ENCODE results near the gene GUCY1A2. TPM values are rescaled to one million over a fixed set of nuclear protein-coding genes. Genes with fewer than 3 reads are reported as not detected.
"Not testable (repeated sequence)": the region's sequence is repeated elsewhere in the genome, so short reads cannot be mapped to it uniquely, and the experiment has no call there.

Gene GUCY1A2
- total RNA-seq, 1 experiment from 2014 or later: 1.4 TPM

GRCh38 chr11:106842134-106842533, 176.1 kb downstream of the GUCY1A2 start:
- no peak for DNase-seq (ENCODE audit: low spot score)

GRCh38 chr11:106840947-106841346, 177.3 kb downstream of the GUCY1A2 start:
- DNase-seq (ENCODE audit: low spot score): no peak

GRCh38 chr11:106840146-106840545, 178.1 kb downstream of the GUCY1A2 start:
- DNase-seq (ENCODE audit: low spot score): no peak

GRCh38 chr11:106834567-106834966, 183.7 kb downstream of the GUCY1A2 start:
- no peak for DNase-seq (ENCODE audit: low spot score)

- no peak for DNase-seq (ENCODE audit: low spot score)
Measured at GRCh38 chr11:106828976-106829375, 189.3 kb downstream of the GUCY1A2 start.

- no peak for DNase-seq (ENCODE audit: low spot score)
Measured at GRCh38 chr11:106828576-106828975, 189.7 kb downstream of the GUCY1A2 start.

- no peak for DNase-seq (ENCODE audit: low spot score)
Measured at GRCh38 chr11:106827687-106828086, 190.6 kb downstream of the GUCY1A2 start.

GRCh38 chr11:106826558-106826957, 191.7 kb downstream of the GUCY1A2 start:
- not testable (repeated sequence) for DNase-seq (ENCODE audit: low spot score)

- DNase-seq (ENCODE audit: low spot score): no peak
Measured at GRCh38 chr11:106821826-106822225, 196.4 kb downstream of the GUCY1A2 start.

- no peak for DNase-seq (ENCODE audit: low spot score)
Measured at GRCh38 chr11:106821291-106821690, 197.0 kb downstream of the GUCY1A2 start.

GRCh38 chr11:106818443-106818842, 199.8 kb downstream of the GUCY1A2 start:
- DNase-seq (ENCODE audit: low spot score): no peak

GRCh38 chr11:106815209-106815608, 203.1 kb downstream of the GUCY1A2 start:
- no peak for DNase-seq (ENCODE audit: low spot score)

GRCh38 chr11:106813806-106814205, 204.5 kb downstream of the GUCY1A2 start:
- DNase-seq (ENCODE audit: low spot score): no peak

- DNase-seq (ENCODE audit: low spot score): no peak
Measured at GRCh38 chr11:106794058-106794457, 224.2 kb downstream of the GUCY1A2 start.

- no peak for DNase-seq (ENCODE audit: low spot score)
Measured at GRCh38 chr11:106789406-106789805, 228.9 kb downstream of the GUCY1A2 start.

- DNase-seq (ENCODE audit: low spot score): no peak
Measured at GRCh38 chr11:106787454-106787853, 230.8 kb downstream of the GUCY1A2 start.

- DNase-seq (ENCODE audit: low spot score): no peak
Measured at GRCh38 chr11:106785913-106786650, 232.2 kb downstream of the GUCY1A2 start.

GRCh38 chr11:106777302-106777701, 241.0 kb downstream of the GUCY1A2 start:
- DNase-seq (ENCODE audit: low spot score): not testable (repeated sequence)

- DNase-seq (ENCODE audit: low spot score): no peak
Measured at GRCh38 chr11:106770489-106771085, 247.7 kb downstream of the GUCY1A2 start.

- DNase-seq (ENCODE audit: low spot score): no peak
Measured at GRCh38 chr11:106765469-106766258, 252.6 kb downstream of the GUCY1A2 start.

GRCh38 chr11:106763501-106763900, 254.8 kb downstream of the GUCY1A2 start:
- no peak for DNase-seq (ENCODE audit: low spot score)

- DNase-seq (ENCODE audit: low spot score): no peak
Measured at GRCh38 chr11:106761745-106762144, 256.5 kb downstream of the GUCY1A2 start.

GRCh38 chr11:106761240-106761639, 257.0 kb downstream of the GUCY1A2 start:
- no peak for DNase-seq (ENCODE audit: low spot score)

Data from H4 (cell line).